Right lobe of liver (tissue), 6 donors: ENCODE measurements around the gene HYOU1. TPM values are rescaled to one million over a fixed set of nuclear protein-coding genes. Genes with fewer than 3 reads are reported as not detected.
"Not testable (repeated sequence)": the region's sequence is repeated elsewhere in the genome, so short reads cannot be mapped to it uniquely, and the experiment has no call there.

Source experiments
- ATAC-seq, 4 donors: fragments of 200-7000 bp; cut with Tn5 transposase; one replicate each; pipeline ENCODE4 v1.9.1; 2020; ENCODE audit warnings: mild to moderate bottlenecking in 4 of 4, moderate library complexity in 4 of 4
- DNase-seq, 3 donors: peaks; one replicate each; pipeline ENCODE4 v3.0.0-alpha.2; 2020
- H3K27ac ChIP-seq, 3 donors: fragments of 200-600 bp; one replicate each; pipeline ENCODE4 v1.8.0; 2022
- H3K27me3 ChIP-seq, 2 donors: fragments of 200-600 bp; one replicate each; pipeline ENCODE4 v1.8.0; 2022
- H3K36me3 ChIP-seq, 4 donors: fragments of 200-600 bp; sonication (generic) in 1 of 4; one replicate each; pipeline versions ENCODE4 v1.5.1 to v1.8.0; 2017 to 2022; ENCODE audit warnings: control low read depth in 1 of 4
- H3K4me1 ChIP-seq, 4 donors: fragments of 200-600 bp; sonication (generic) in 1 of 4; one replicate each; pipeline versions ENCODE4 v1.5.1 to v1.8.0; 2017 to 2022; ENCODE audit warnings: control low read depth in 1 of 4
- H3K4me3 ChIP-seq, 3 donors: fragments of 200-600 bp; one replicate each; pipeline ENCODE4 v1.8.0; 2022
- H3K9me3 ChIP-seq, 4 donors: fragments of 200-600 bp; sonication (generic) in 1 of 4; one replicate each; pipeline versions ENCODE4 v1.5.1 to v1.8.0; 2017 to 2022; ENCODE audit warnings: control low read depth in 1 of 4
- CTCF ChIP-seq, 4 donors: fragments of 200-600 bp in 3 of 4; fragments of 450-650 bp in 1 of 4; IDR thresholded peaks; one replicate each; pipeline versions ENCODE4 v1.5.1 to v1.8.0; 2016 to 2022; ENCODE audit warnings: antibody characterized with exemption in 4 of 4, mild to moderate bottlenecking in 2 of 4
- POLR2A ChIP-seq: fragments of 450-650 bp; IDR thresholded peaks from one replicate; pipeline ENCODE4 v1.6.1; 2017; ENCODE audit warnings: antibody characterized with exemption, mild to moderate bottlenecking
- WGBS: methylation state at CpG from one replicate; pipeline ENCODE4 v1.1.6; 2018; ENCODE audit warnings: low coverage, low lambda C conversion rate; ENCODE audit not compliant: insufficient coverage; ENCODE audit errors: missing lambda C conversion rate; 5-methylcytosine and 5-hydroxymethylcytosine counted together
- intact Hi-C, 2 donors: fragments of 100-400 bp; cut with DNase I; formaldehyde crosslinking; loops; one replicate each; pipeline versions ENCODE4 v1.11.2 to v1.14.1; 2022
- total RNA-seq, 6 experiments: library from RNA; depleted of rRNA in 2 of 6; stranded (reverse); fragments of >200 nt in 2 of 6; fragmentation: NEBNext Ultra II Directional in 3 of 6; extraction: Animal tissue kit (Norgen Biotek cat#: 25700) in 3 of 6; gene quantifications; one replicate each; pipeline versions ENCODE4 v1.1.0 to v1.2.4, GENCODE V29; 2016 to 2023
- donor health status: DM: no; HTN: yes; CAD: no.
- donor health status: DM: no; HTN: no; CAD: no.
- donor health status: DM: no; HTN: no; CAD: no.
- donor health status: DM: no; HTN: yes; CAD: no.
- donor health status: DM: no; HTN: yes; CAD: no.

The HYOU1 gene
- total RNA-seq, 6 experiments from 2014 or later: 107 to 202 (median 171) TPM

DNA sequence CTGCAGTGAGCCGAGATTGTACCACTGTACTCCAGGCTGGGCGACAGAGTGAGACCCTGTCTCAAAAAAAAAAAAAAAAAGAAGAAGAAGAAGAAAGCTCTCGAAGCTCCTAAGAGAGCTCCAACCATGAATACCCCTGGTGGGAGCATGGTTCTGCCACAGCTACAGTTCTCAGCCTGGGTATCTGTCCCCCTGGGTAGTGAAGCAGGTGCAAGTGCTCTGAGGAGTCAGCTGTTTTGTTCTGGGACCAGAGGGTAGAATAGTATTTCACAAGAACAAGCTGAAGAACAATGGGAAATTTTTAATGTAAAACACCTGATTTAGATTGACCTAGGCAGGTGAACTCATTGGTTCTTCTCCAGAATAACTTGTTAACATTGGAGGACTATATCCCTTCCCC lies 4.3 kb upstream of the HYOU1 start:
- Histone ChIP-seq H3K9me3 (no peaks in the 10 kb centered on the region), H3K27me3 (no peaks in the 10 kb centered on the region), H3K4me1 (peaks cover 0 to 18% (median 3%) of the 10 kb centered on the region in 4 donors), H3K36me3 (no peaks in the 10 kb centered on the region), H3K27ac (no peak overlapping the region), H3K4me3 (no peak overlapping the region)
- intact Hi-C loops: no loop called here
- WGBS: 93% methylated on average over 3 of the region's 3 CpGs
- TF ChIP-seq CTCF (IDR thresholded peaks at IDR 0.05) (no peak), POLR2A (no peak)
- DNase-seq (no peak), ATAC-seq (no peak)

- Histone ChIP-seq H3K4me1 (peaks cover 0 to 28% (median 3%) of the 10 kb centered on the region in 4 donors), H3K36me3 (peaks cover 3 to 10% (median 8%) of the 10 kb centered on the region in 4 donors)
- H3K27me3 ChIP-seq, intact Hi-C loops, DNase-seq, ATAC-seq, H3K27ac ChIP-seq, H3K9me3 ChIP-seq, H3K4me3 ChIP-seq: not testable (repeated sequence)
- WGBS: 76% methylated on average over 5 of the region's 35 CpGs
These were observed 2.1 kb upstream of the HYOU1 start for GRCh38 chr11:119059128-119059527.

DNA sequence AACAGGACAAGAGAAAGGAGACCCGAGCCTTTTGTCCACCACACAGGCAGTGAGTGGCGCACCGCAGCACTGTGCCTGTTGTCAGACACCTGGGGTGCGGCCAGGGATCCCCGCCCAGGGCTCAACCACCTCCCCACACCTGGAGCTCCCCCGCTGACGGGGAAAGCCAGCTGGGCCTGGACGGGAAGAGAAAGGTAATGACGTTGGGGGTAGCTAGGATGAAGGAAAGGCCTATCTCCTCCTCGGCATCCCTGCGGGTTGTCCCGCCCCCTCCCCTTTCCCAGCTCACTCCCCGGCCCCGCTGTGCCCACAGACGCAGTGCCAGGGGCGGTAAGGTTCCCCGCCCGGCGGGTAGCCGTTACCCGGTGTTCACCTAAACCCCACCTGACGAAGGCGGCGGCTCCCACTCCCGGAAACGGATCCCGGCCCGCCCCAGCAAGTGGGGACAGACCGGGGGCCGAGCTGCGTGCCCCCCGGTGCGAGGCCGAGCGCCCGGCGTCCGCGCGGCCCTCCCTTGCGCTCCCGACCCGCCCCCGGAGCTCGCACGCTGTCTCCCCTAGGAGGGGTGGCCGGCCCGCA lies 495 bp downstream of the HYOU1 start:
- intact Hi-C loops: no loop called here
- TF ChIP-seq POLR2A (no peak), CTCF (IDR thresholded peaks at IDR 0.05) (no peak)
- no peaks in the 10 kb centered on the region for H3K9me3 ChIP-seq
- 0% methylated on average over 10 of the region's 48 CpGs for WGBS
- H3K4me3 ChIP-seq: peak overlapping the region; percentile 95 to 99 (median 98)
- H3K36me3 ChIP-seq: peaks cover 10 to 37% (median 25%) of the 10 kb centered on the region in 4 donors
- H3K27me3 ChIP-seq: no peaks in the 10 kb centered on the region
- ATAC-seq (peak in 2 of 4 donors; percentile 0 to 1), DNase-seq (peak in 2 of 3 donors; percentile 50 to 63)
- H3K27ac ChIP-seq: peak overlapping the region; percentile 47 to 83 (median 58)
- H3K4me1 ChIP-seq: peaks cover 0 to 19% (median 3%) of the 10 kb centered on the region in 4 donors

DNA sequence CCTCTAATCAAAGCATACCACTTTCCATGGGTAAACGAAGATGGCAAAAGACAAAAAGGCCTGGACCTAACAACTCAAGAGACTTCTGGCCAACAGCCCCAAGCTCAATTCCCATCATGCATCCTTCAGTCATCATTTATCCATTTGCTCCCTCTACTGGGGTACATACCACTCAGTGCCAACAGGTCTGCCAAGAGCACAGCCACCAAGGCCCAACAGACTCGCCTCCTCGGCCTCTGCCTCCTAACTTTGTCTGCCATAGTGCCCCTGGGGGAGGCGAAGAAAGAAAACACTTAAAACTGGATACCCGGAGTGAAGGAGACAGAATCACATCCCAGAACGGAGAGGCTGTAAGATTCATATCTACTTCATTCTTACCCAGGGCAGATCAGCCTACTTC lies 1.1 kb downstream of the HYOU1 start:
- H3K9me3 ChIP-seq: no peaks in the 10 kb centered on the region

More for the DNA sequence above, 1.1 kb downstream of the HYOU1 start:
- no peak for TF ChIP-seq POLR2A
- no peak for TF ChIP-seq CTCF (IDR thresholded peaks at IDR 0.05)
- peaks cover 0 to 19% (median 3%) of the 10 kb centered on the region in 4 donors for H3K4me1 ChIP-seq
- ATAC-seq (no peak), DNase-seq (no peak)
- peak overlapping the region; percentile 95 to 99 (median 98) for H3K4me3 ChIP-seq
- H3K27me3 ChIP-seq: no peaks in the 10 kb centered on the region
- 17% methylated on average over 5 of the region's 6 CpGs for WGBS
- peaks cover 10 to 43% (median 28%) of the 10 kb centered on the region in 4 donors for H3K36me3 ChIP-seq
- intact Hi-C loops: no loop called here
- no peak overlapping the region for H3K27ac ChIP-seq
